H1 (cell line): ENCODE measurements around the gene FNDC3A. TPM values are rescaled to one million over a fixed set of nuclear protein-coding genes. Genes with fewer than 3 reads are reported as not detected.
A peak's percentile ranks its signal among the peaks of the same experiment; 100 is the strongest.

Experiments used
- RXRA ChIP-seq: IDR thresholded peaks from 2 replicates; pipeline ENCODE4 v1.6.1; 2011; ENCODE audit warnings: low read depth, mild to moderate bottlenecking, low read length, moderate library complexity; ENCODE audit not compliant: insufficient read depth
- TAF1 ChIP-seq: IDR thresholded peaks from 2 replicates; pipeline ENCODE4 v1.6.1; 2011; ENCODE audit warnings: mild to moderate bottlenecking, low read depth, low read length
- polyA plus RNA-seq, 7 experiments: library from polyadenylated mRNA; depleted of rRNA in 3 of 7; stranded (reverse) in 5 of 7; unstranded in 2 of 7; fragments of >200 nt in 5 of 7; fragments of 200-250 nt in 2 of 7; gene quantifications; 1 replicate in 5 of 7; 2 replicates in 1 of 7; 4 replicates in 1 of 7; pipeline versions ENCODE4 v1.2.1 to v1.2.3, GENCODE V29; 2011 to 2013; ENCODE audit warnings: missing spikeins in 2 of 7, mixed read lengths in 2 of 7
- total RNA-seq: library from RNA; stranded (reverse); fragmentation: NEBNext Ultra II Directional; extraction: Animal tissue kit (Norgen Biotek cat#: 25700); gene quantifications from 2 replicates; pipeline ENCODE4 v1.2.1, GENCODE V29; 2021
- TF ChIP-seq, protein P1 (sequence below), 3 experiments: IDR thresholded peaks; 1 replicate in 2 of 3; 2 replicates in 1 of 3; pipeline versions ENCODE4 v1.5.1 to v1.6.1; 2011; ENCODE audit warnings: low read length in 3 of 3, mild to moderate bottlenecking in 3 of 3, inconsistent platforms in 2 of 3, low read depth in 1 of 3, moderate library complexity in 1 of 3; ENCODE audit not compliant: insufficient read depth in 1 of 3; ENCODE audit errors: control extremely low read depth in 1 of 3

The FNDC3A gene
- total and polyA plus RNA-seq, 2 of the 8 experiments (the other 6 are each of a cell fraction or from before 2014, with no cell fraction given), result 14.6 to 26.0 TPM

DNA sequence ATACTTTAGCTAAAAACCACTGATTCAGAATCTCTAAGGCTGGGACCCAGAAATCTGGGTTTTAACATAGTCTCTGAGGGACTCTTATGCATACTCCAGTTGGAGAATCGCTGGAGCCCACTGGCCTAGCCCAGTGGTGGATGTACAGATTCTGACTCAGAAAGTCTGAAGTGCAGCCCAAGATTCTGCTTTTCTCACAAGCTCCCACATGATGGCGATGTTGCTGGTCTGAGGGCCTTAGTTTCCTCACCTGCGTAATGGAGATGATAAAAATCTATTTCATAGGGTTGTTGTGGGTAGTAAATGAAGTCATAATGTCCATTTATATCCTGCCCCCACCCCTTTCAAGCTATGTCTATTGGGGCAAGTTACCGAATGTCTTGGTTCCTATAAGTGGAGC lies 264.3 kb downstream of the FNDC3A start (continued):
- TF ChIP-seq, protein P1, sequence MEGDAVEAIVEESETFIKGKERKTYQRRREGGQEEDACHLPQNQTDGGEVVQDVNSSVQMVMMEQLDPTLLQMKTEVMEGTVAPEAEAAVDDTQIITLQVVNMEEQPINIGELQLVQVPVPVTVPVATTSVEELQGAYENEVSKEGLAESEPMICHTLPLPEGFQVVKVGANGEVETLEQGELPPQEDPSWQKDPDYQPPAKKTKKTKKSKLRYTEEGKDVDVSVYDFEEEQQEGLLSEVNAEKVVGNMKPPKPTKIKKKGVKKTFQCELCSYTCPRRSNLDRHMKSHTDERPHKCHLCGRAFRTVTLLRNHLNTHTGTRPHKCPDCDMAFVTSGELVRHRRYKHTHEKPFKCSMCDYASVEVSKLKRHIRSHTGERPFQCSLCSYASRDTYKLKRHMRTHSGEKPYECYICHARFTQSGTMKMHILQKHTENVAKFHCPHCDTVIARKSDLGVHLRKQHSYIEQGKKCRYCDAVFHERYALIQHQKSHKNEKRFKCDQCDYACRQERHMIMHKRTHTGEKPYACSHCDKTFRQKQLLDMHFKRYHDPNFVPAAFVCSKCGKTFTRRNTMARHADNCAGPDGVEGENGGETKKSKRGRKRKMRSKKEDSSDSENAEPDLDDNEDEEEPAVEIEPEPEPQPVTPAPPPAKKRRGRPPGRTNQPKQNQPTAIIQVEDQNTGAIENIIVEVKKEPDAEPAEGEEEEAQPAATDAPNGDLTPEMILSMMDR (IDR thresholded peaks at IDR 0.05; ENCODE audit: control extremely low read depth in 1 of 3, insufficient read depth in 1 of 3, low read depth in 1 of 3, low read length in 3 of 3), result peak; percentile 49 to 78 (median 61)
- TF ChIP-seq RXRA (no peak), TAF1 (no peak)
